Right hindlimb (tissue), 1 donor: Measurements from ENCODE around the gene BTG2.
"Not testable (repeated sequence)": the region's sequence is repeated elsewhere in the genome, so short reads cannot be mapped to it uniquely, and the experiment has no call there.

ENCODE experiments used
- DNase-seq: peaks from one replicate; pipeline ENCODE4 v3.0.0-alpha.2; 2018

Gene BTG2, protein sequence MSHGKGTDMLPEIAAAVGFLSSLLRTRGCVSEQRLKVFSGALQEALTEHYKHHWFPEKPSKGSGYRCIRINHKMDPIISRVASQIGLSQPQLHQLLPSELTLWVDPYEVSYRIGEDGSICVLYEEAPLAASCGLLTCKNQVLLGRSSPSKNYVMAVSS

DNA sequence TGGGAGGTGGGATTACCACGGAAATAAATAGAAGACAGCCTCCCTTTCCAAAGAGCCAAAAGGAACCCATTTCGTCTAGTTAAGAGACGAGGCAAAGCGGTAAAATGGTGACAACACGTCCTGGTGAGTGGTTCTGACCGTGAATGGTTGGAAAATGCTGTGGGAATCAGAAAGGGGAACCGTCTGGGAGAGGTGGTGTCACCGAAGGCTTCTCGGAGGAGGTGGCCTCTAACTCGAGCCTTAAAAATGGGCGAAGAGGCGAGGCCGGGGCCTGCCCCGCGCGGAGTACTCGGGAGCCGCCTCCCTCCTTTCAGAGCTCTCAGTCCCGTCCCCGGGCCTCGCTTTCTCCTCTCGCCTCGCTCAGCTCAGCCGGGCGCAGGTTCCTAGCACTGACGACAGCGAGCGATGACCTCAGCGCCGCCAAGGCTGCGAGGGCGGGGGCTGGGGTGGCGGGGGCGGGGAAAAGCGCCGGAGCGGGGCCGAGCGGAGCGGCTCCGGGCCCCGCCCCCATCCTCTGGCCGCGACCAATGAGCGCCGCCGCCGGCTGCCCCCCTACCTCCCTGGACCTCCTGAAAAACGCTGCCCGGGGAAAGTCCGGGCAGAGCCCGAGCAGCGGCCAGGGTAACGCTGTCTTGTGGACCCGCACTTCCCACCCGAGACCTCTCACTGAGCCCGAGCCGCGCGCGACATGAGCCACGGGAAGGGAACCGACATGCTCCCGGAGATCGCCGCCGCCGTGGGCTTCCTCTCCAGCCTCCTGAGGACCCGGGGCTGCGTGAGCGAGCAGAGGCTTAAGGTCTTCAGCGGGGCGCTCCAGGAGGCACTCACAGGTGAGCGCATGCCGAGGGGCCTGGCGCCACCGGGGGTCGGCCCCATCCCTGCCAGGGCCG lies at the start of gene BTG2:
Gene BTG2, plus strand, starts transcription at position 601 of the 890 bp plus-strand sequence. Its CDS starts 88 bp downstream, at position 689.
- peak; percentile 95 for DNase-seq

DNA sequence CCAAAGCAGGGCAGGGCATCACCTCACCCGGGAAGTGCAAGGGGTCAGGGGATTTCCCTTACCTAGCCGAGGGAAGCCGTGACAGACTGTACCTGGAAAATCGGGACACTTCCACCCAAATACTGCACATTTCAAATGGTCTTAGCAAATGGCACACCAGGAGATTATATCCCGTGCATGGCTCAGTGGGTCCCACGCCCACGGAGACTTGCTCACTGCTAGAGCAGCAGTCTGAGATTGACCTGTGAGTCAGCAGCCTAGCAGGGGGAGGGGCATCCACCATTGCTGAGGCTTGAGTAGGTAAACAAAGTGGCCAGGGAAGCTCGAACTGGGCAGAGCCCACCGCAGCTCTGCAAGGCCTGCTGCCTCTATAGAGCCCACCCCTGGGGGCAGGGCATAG lies 48.7 kb upstream of the BTG2 start:
- DNase-seq, result not testable (repeated sequence)

DNA sequence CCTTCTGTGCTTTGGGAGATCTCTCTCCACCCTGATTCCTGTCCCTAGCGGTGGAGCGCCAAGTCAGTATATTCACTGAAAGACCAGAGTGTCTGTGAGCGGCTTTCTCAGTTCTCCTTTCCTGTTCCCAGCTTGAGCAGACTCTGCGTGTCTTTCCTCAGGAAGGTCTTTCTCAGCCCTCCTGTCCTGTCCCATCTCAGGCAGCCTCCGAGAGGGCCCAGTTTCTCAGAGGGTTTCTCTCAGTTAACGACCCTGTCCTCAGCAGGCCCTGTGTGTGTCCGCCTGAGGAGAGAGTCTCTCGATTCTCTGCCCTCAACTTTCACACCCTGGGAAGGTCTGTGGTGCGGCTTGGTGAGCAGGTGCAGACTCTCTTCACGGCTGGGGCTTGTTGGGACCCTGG lies 41.8 kb upstream of the BTG2 start:
- no peak for DNase-seq

DNA sequence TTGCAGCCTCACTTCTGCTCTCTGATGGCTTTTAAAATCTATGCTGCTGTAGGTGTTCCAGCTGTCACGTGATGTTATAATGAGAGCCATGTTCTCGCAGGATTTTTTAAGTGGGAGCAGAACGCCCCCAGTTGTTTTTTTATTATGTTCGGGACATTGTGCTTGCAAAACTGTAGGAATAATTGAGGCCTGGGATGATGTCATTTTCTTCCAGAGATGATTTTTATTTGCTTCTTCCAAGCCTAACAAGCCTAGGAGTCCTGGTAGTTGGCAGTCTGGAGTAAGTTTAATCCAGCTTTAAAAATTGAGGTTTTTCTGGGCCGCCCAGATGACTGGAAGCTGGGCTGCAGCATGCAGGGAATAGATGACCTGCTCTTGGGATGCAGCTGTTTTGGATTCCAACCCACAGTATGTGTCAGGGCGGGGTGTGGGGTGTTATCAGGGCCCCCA lies 41.2 kb upstream of the BTG2 start:
- DNase-seq, result no peak

DNA sequence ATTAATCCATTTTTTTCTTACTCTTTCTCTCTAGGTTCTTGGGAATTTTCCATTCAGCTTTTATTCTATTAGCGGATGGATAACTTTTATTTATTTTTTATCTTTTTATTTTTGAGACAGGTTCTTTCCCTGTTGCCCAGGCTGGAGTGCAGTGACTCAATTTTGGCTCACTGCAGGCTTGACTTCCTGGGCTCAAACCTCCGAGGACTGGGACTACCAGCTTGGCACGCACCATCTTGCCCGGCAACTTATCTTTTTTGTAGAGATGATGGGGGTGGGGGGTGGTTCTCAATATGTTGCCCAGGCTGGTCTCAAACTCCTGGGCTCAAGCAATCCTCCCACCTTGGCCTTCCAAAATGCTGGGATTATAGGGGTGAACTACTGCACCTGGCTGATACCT lies 39.8 kb upstream of the BTG2 start:
- DNase-seq, result no peak

DNA sequence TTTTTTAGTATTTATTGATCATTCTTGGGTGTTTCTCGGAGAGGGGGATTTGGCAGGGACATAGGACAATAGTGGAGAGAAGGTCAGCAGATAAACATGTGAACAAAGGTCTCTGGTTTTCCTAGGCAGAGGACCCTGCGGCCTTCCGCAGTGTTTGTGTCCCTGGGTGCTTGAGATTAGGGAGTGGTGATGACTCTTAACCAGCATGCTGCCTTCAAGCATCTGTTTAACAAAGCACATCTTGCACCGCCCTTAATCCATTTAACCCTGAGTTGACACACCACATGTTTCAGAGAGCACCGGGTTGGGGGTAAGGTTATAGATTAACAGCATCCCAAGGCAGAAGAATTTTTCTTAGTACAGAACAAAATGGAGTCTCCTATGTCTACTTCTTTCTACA lies 39.2 kb upstream of the BTG2 start:
- not testable (repeated sequence) for DNase-seq

DNA sequence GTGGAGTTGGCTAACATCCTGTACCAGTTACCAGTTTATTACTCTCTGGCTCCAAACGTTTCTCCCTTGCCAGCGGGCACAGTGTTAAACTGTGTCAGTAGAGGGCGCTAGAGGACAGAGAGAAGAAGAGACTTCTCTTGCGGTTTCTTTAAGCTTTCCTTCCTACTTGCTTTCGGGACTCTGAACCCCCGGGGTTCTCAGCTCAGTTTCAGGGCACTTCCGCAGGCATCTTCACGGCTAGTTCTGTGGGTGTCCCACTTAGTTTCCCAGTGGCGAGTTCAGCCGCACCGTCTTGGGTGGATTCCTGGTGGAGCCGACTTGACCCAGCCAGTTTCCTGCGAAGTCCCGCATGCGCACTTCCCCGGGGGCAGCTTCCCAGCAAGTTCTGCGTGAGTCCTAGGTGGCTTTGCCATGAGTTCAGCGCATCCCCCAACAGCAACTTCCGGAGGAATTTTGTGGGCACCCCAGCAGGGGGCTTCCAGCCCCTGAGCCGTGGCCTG lies 37.9 kb upstream of the BTG2 start:
- DNase-seq, result peak; percentile 88

DNA sequence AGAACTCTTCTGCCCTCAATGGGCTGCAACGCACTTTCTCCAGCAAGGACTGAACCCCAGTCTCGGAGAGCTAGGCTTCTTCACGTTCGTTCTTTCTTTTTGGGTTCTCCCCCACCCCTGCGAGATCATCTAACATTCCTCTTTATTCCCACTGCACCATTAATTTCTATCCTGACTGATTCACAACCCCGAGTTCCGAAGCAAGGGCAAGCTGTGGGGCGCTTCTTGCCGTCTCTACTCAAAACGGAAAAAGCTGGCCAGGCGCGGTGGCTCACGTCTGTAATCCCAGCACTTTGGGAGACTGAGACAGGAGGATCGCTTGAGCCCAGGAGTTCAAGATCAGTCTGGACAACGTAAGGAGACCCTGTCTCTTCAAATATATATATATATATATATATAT lies 37.4 kb upstream of the BTG2 start:
- no peak for DNase-seq

DNA sequence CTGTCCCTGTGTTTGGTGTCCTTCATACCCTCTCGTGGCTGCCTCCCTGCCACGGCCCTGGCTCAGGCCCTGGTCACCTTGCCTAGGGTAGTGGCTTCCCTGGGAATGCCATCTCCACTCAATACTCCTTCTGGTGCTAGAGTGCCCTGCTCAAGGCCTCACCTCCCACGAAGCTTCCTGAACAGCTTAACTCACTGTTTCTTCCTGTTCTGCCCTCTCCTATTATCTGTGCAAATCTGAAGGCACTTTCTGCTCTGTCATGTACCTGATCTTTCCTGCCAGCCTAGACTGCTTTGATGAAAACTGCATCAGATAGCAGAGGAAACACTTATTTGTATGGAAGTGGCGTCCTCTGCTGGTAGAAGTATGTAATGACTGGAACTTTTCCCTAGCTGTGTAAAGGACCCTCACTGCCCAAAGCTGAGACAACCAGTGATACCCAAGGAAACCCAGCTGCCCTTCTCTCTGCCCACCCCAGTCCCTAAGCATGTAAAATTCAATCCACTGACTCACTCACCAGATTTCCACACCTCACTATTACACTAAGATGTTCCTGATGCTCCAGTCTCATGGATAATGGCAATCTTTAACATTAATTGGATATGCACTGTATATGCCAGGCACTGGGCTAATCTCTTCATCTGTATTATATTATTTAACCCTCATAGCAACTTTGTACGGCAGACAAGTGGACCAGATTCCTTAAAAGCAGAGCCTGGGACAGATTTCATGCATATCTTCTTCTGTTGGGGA lies 36.2 kb upstream of the BTG2 start:
- no peak for DNase-seq

DNA sequence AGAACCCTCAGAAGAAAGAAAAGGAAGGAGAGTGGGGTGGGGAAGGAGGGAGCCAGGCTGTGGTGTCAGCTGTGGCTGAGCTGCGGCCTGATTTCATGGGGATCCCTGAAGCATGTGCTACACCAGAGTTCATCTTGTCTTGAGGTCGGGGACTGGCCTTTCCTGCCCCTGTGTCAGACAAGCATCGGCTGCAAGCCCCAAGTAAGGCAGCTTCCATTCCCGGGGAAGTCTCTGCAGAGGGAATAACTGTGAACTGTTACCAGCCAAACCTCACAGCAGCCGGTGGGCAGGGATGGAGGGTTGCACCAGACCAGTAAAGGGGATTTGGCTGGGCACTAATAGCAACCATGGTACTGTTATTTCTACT lies 35.7 kb upstream of the BTG2 start:
- DNase-seq, result no peak

DNA sequence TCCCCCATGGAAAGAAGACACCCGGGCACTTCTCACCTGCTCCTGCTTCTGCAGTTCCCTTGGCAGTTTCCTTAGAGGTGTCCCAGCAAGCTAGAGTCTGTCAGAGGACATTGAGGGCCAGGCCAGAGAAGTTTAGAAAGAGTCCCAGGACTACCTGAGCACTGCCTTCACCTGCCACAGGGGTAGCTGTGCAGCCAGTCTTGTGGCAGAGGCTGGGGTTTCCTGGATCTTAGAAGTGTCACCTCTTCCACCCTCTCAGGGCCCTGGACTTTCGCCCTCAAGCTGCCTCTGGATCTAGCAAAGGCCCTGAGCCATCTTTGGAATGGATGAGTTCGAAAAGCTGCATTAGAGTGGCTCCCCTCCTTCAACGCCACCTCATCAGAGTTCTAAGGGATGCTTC lies 34.9 kb upstream of the BTG2 start:
- no peak for DNase-seq

DNA sequence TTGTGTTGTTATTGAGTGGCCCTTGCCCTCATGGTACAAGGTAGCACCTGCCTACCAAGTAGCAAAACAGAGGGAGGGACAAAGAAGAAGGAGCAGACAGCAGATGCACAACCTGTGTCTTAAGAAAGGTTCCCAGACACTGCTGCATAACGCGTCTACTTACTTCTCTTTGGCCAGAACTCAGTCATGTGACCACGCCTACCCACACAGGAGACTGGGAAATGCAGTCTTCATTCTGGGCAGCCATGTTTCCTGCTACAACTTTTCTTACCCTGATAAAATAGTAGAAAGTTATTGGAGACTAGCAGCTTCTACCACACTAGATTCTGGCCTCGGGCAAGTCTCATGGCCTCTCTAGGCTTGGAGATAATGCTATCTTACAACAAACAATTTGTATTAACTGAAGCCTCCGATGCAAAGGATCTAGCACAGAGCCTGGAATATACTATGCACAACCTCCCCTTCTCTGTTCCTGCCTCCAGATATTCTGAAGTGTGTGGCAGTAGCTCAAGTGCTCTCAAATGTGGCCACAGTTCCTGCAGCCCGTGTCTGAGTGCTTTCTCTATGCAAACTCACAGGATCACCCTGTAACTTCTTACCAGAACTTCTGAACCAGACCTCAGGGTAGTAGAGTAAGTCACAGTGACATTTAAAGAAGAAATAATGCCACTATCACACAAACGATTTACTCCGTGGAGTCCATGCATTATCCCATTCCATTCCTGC lies 34.1 kb upstream of the BTG2 start:
- peak; percentile 67 for DNase-seq

DNA sequence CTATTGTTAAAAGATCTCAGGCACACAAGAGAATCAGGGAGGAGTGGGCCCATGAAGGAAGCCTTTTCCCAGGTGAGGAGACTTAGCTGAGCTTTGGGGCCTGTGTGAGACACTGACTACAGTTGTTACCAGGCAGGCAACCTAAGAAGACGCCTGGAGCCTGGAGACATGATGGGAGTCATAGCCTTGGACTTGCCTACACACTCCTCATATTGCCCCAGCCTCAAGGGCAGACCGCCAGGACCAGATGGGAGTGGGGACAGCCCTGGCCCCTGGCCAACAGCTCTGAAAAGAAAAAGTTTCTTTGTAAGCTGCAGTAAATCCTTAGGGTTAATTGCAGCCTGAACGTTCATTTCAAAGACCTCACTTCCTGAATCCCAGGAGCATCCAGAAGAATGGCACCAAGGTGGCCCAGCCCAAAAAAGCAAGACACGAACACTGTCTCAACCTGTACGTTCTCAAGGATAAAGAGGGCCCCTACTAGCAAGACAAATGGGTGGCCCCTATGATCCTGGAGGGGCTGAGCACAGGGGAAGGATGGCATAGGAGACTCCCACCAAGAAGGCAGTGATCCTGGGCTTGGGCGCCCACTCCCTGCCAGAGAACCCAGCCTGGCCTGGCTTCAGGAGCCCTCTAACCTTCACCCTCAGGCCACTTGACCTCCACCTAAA lies 33.2 kb upstream of the BTG2 start:
- DNase-seq, result no peak

DNA sequence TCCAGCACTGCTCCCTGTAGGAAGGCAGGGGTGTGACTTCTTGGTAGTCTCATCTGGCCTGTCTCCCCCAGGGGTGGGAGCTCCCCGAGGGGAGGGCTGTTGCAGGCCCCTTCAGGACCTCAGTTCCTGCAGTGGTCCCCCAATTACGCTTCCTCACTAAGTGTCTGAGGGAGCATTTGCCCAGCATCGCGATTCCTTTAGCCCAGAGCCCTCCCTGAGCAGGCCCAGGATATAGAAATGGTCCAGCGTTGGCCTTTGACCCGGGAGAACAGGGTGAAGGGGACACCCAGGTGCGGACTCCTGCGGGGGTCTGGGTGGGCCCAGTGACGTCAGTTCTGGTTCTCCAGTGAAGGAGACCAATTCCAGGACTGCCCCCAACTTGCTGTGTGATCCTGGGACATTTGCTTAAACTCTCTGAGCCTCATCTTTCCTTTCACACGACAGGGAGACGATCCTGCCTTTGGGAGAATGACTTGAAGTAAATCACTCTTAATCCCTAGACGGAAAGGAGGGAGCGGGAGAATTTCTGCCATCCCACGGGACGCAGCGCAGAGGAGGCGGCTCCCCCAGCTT lies 32.6 kb upstream of the BTG2 start:
- no peak for DNase-seq

DNA sequence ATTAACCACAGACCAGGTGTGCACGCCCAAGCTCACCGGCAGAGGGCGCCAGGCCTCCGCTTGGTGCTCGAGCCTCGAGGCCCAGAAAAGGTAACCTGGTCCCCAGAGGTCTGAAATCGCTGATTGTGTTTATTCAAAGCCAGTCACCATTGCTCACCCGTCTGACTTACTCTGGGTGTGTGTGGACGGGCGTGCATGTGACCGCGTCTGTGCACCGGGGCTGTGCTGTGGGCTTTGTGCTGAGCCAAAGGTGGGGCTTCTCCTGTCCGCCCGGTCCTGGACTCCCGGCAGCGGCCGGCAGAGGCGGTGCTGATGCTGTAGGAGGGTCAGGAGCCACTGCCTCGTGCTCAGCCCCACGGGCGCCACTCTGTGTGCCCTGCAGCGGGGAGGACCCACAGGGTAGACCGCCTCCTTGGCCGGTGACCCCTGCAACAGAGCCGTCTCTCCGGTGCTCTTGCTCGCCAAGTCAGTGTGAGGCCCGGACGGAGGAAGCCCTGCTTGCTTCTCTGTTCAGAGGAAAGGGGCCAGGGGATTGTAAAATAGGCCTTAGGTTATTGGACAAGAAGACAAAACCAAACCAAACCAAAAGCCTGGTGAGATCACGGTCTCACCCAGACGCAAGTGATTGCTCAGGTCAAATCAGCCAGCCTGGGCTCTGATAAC lies 32.0 kb upstream of the BTG2 start:
- DNase-seq, result peak; percentile 89

DNA sequence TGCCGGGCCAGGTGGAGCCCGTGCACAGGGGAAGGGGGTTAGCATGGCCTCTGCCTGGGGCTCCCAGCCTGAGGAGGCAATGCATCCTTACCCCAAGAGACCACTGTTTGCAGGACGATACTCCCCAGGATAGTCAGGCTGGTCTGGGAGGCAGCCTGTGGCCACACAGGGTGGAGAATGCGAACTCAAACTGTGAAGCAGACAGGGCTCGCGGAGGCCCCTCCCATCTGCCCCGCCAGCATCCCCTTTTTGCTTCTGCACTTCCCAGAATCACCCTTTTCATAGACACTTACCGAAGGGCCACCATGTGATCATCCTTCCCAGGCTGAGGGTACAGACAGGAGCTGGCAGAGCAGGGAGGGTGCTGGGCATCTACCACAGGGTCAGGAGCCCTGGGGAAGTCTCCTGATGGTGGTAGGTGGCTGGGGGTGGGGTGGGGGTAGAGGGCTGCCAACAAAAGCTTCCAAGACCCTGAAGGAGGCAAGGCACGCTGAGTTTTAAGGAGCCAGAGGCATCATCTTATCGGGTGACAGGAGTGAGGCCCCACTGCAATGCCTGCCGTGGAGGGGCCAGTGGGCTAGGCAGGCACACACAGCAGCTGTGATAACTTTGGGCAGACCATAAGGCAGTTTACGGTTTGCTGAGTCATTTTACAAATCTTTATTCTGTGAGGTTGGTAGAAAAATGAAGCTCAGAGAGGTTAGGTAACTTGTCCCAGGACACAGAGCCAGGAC lies 31.3 kb upstream of the BTG2 start:
- no peak for DNase-seq

DNA sequence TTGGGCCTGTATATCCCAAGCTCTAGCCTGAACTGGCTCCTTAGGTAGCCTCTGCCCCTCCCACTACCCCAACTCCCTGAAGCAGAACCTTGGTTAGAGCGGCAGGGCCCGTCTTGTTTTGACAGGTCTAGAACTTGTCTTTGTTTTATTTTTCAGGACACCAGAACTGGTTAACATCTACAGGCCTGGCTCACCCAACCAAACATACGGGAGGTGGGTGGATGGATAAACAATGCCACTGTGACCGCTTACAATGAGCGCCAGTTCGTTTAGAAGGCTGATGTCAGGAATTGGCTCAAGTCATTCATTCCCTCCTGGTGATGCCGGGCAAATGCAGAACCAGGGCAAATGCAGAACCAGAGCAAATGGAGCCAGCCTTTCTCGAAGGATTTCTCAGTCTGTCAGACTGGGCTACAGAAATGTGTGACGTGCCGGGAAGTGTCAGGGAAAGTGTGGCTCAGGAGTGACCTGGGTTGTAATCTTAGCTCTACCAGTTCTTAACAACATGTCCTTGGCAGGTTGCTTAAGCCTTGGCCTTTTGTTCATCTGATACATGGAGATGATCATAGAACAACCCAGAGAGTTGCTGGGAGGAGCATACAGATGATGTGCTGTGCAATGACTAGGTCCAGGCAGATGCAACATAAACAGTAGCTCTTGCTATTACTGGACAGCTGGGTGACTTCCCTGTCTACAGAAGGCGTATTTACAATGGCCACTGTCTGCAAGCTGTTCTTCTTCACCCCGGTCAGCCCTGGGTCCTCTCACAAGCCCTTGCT lies 30.5 kb upstream of the BTG2 start:
- DNase-seq, result no peak

DNA sequence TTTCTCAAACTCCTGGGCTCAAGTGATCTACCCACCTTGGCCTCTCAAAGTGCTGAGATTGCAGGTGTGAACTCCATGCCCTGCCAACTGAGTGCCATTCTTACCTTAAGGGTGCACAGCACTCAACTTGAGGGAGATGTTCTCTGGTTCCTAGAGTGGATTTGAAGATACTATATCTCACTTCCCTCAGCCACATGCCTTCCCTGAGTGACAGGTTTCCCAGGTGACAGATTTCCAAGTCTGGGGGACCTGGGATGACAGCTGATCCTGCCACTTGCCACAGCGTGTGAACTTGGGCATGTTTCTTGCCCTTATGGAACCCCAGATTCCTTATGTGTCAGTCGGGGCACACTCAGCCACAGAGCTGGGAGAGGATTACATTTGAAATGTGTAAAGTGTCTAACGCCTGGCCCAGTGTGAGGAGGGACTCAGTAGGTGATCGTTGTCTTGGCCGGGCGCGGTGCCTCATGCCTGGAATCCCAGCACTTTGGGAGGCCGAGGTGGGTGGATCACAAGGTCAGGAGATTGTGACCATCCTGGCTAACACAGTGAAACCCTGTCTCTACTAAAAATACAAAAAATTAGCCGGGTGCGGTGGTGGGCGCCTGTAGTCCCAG lies 29.6 kb upstream of the BTG2 start:
- DNase-seq, result no peak

DNA sequence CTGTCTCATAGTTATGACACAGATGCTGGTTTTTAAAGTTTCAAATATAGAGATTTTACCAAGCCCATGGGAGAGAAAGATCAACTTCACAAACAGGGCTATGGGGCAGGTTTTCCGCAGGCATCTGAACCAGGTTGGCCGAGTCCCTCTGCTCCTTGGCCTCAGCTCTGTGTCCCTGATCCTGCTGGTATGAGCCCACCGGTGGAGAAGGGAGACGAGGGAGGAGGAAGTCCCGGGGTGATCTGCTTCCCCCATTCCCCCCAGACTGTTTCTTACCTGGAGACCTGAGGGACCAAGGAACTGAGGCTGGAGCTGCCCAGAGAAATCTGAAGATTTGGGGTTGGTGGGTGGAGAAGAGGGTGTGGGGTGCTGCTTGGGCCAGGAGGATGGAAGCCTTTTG lies 28.9 kb upstream of the BTG2 start:
- no peak for DNase-seq
